Body of pancreas (tissue), 4 donors: Measurements from ENCODE around the gene PRR14. TPM values are rescaled to one million over a fixed set of nuclear protein-coding genes. Genes with fewer than 3 reads are reported as not detected.
"Not testable (repeated sequence)": the region's sequence is repeated elsewhere in the genome, so short reads cannot be mapped to it uniquely, and the experiment has no call there.

ENCODE experiments used
- ATAC-seq: fragments of 150-250 bp; one replicate; pipeline ENCODE4 v1.9.1; 2016
- DNase-seq, 4 donors: peaks; one replicate each; pipeline ENCODE4 v3.0.0-alpha.2; 2019
- H3K27ac ChIP-seq, 4 donors: fragments of 200-600 bp; sonication (generic); 1 replicate in 3 of 4; 2 replicates in 1 of 4; pipeline versions ENCODE4 v1.5.1 to v1.6.1; 2016 to 2019; ENCODE audit warnings: mild to moderate bottlenecking in 1 of 4, mixed read lengths in 1 of 4, moderate library complexity in 1 of 4
- H3K27me3 ChIP-seq, 2 donors: fragments of 200-600 bp; sonication (generic); one replicate each; pipeline ENCODE4 v1.6.0; 2016; ENCODE audit warnings: mild to moderate bottlenecking in 1 of 2
- H3K36me3 ChIP-seq, 2 donors: fragments of 200-600 bp; sonication (generic); replicated peaks in 1 of 2; 2 replicates each; pipeline ENCODE4 v1.5.1; 2016; ENCODE audit warnings: low read depth in 2 of 2; ENCODE audit not compliant: insufficient read depth in 1 of 2
- H3K4me1 ChIP-seq: fragments of 200-600 bp; sonication (generic); one replicate; pipeline ENCODE4 v1.6.0; 2016
- H3K4me3 ChIP-seq, 2 donors: fragments of 200-600 bp; sonication (generic); 1 replicate in 1 of 2; 2 replicates in 1 of 2; pipeline ENCODE4 v1.5.1; 2016 to 2019
- H3K9me3 ChIP-seq, 3 donors: fragments of 200-600 bp; sonication (generic); 1 replicate in 2 of 3; 2 replicates in 1 of 3; pipeline ENCODE4 v1.5.1; 2016
- POLR2A ChIP-seq, 3 donors: fragments of 450-650 bp; IDR thresholded peaks; one replicate each; pipeline ENCODE4 v1.6.1; 2016; ENCODE audit warnings: antibody characterized with exemption in 3 of 3, mild to moderate bottlenecking in 2 of 3
- WGBS, 2 donors: methylation state at CpG; one replicate each; pipeline ENCODE4 v1.1.5; 2017; 5-methylcytosine and 5-hydroxymethylcytosine counted together
- intact Hi-C: fragments of 100-400 bp; cut with DNase I; formaldehyde crosslinking; loops from one replicate; pipeline ENCODE4 v1.15.1; 2023
- small RNA-seq: library from RNA; depleted of rRNA; stranded (forward); fragments of <200 nt; gene quantifications from one replicate; pipeline ENCODE3, GENCODE V24; 2016
- total RNA-seq, 2 donors: library from RNA; depleted of rRNA; stranded (reverse); fragments of >200 nt; gene quantifications; one replicate each; pipeline ENCODE4 v1.1.0, GENCODE V29; 2016
- TF ChIP-seq, protein P1 (sequence below), 7 experiments: fragments of 450-650 bp in 4 of 7; fragments of 200-600 bp in 3 of 7; sonication (generic) in 3 of 7; IDR thresholded peaks; one replicate each; pipeline ENCODE4 v1.5.1; 2016 to 2019; ENCODE audit warnings: antibody characterized with exemption in 7 of 7

PRR14 gene
- total RNA-seq, 2 donors from 2014 or later: 20.5 to 65.6 TPM

DNA sequence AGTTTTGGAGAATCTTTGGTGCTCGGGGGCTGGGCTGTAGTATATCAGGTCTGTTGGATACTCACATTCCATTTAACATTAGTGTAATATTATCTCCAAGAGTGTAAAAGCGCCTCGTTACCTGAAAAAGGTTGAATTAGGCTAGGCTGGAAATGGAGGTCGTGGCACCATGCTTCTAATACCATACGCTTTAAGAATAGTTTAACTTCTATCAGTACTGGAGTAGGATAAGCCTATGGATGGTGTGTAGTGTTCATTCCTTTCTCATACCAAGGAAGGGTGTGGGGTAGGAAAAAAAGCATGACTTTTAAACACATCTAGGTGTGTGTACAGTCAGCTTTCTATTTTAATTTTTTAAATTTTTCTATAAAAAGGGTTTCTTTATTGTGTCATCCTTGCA, 50.2 kb downstream of the PRR14 start:
- DNase-seq (no peak), ATAC-seq (no peak)
- intact Hi-C loops: no loop called here
- Histone ChIP-seq H3K27ac (no peak overlapping the region), H3K27me3 (no peaks in the 10 kb centered on the region), H3K9me3 (no peaks in the 10 kb centered on the region), H3K36me3 (peaks cover 21 to 44% of the 10 kb centered on the region in 2 donors), H3K4me1 (peaks cover 27% of the 10 kb centered on the region), H3K4me3 (no peak overlapping the region)
- WGBS, 2 donors: 79 to 87% methylated on average over 5 of the region's 5 CpGs
- TF ChIP-seq, protein P1, sequence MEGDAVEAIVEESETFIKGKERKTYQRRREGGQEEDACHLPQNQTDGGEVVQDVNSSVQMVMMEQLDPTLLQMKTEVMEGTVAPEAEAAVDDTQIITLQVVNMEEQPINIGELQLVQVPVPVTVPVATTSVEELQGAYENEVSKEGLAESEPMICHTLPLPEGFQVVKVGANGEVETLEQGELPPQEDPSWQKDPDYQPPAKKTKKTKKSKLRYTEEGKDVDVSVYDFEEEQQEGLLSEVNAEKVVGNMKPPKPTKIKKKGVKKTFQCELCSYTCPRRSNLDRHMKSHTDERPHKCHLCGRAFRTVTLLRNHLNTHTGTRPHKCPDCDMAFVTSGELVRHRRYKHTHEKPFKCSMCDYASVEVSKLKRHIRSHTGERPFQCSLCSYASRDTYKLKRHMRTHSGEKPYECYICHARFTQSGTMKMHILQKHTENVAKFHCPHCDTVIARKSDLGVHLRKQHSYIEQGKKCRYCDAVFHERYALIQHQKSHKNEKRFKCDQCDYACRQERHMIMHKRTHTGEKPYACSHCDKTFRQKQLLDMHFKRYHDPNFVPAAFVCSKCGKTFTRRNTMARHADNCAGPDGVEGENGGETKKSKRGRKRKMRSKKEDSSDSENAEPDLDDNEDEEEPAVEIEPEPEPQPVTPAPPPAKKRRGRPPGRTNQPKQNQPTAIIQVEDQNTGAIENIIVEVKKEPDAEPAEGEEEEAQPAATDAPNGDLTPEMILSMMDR (IDR thresholded peaks at IDR 0.05): no peak
- TF ChIP-seq POLR2A (IDR thresholded peaks at IDR 0.05): no peak

DNA sequence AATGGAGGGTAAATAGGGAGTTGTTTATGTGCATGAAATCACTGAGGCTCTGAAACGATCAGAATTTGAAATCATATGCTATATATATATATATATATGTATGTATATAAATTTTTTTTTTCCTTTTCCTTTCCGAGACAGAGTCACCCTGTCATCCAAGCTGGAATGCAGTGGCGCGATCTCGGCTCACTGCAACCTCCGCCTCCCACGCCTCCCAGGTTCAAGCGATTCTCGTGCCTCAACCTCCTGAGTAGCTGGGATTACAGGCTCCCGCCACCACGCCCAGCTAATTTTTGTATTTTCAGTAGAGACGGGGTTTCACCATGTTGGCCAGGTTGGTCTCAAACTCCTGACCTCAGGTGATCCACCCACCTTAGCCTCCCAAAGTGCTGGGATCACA, 52.3 kb downstream of the PRR14 start:
- ATAC-seq, intact Hi-C loops, H3K27ac ChIP-seq, DNase-seq, H3K9me3 ChIP-seq, H3K4me3 ChIP-seq, H3K27me3 ChIP-seq: not testable (repeated sequence)
- Histone ChIP-seq H3K4me1 (peaks cover 19% of the 10 kb centered on the region), H3K36me3 (peaks cover 31 to 62% of the 10 kb centered on the region in 2 donors)
- WGBS, 2 donors: 89 to 93% methylated on average over 12 of the region's 12 CpGs

- DNase-seq (no peak), ATAC-seq (no peak)
- H3K4me3 ChIP-seq: no peak overlapping the region
- TF ChIP-seq, protein P1 (IDR thresholded peaks at IDR 0.05): no peak
- TF ChIP-seq POLR2A (IDR thresholded peaks at IDR 0.05): no peak
- H3K27me3 ChIP-seq: no peaks in the 10 kb centered on the region
- H3K36me3 ChIP-seq: peaks cover 31 to 69% of the 10 kb centered on the region in 2 donors
- H3K27ac ChIP-seq: no peak overlapping the region
- H3K4me1 ChIP-seq: peaks cover 19% of the 10 kb centered on the region
- intact Hi-C loops: no loop called here
- H3K9me3 ChIP-seq: no peaks in the 10 kb centered on the region
- 95 to 96% methylated on average over 10 of the region's 10 CpGs for WGBS, 2 donors
Measured at GRCh38 chr16:30703971-30704370, 53.2 kb downstream of the PRR14 start.

Small RNAs within 50 kb of the gene (small RNA-seq; reads per million reads assigned to genes)
- gene AC093249.1 (not detected), gene RNU6-1043P (not detected), gene RNU6-416P (not detected)

Other genes with a start within 250 kb of the PRR14 start
- 10 to 100 TPM; 16.6 to 18.8 TPM for gene ZNF771, start 243.4 kb upstream of the PRR14 start, total RNA-seq
- 10 to 100 TPM in 1 of 2 donors, 1 to 10 TPM in 1; 3.3 to 15.0 TPM for gene DCTPP1, start 220.9 kb upstream of the PRR14 start, total RNA-seq
- gene SEPHS2, start 205.1 kb upstream of the PRR14 start, total RNA-seq: 10 to 100 TPM; 28.0 to 29.6 TPM
- 1 to 10 TPM; 1.3 to 9.2 TPM for gene ITGAL, start 178.2 kb upstream of the PRR14 start, total RNA-seq
- 10 to 100 TPM; 17.8 to 24.1 TPM for gene ZNF768, start 124.4 kb upstream of the PRR14 start, total RNA-seq
- 10 to 100 TPM; 10.2 to 11.4 TPM for gene ZNF747, start 116.1 kb upstream of the PRR14 start, total RNA-seq
- 10 to 100 TPM in 1 of 2 donors, 1 to 10 TPM in 1; 8.3 to 23.7 TPM for gene ZNF764, start 92.6 kb upstream of the PRR14 start, total RNA-seq
- 10 to 100 TPM; 19.2 to 27.4 TPM for gene ZNF688, start 79.2 kb upstream of the PRR14 start, total RNA-seq
- gene ZNF785, start 65.3 kb upstream of the PRR14 start, total RNA-seq: 10 to 100 TPM; 10.9 to 16.1 TPM
- 1 to 10 TPM; 4.6 to 7.0 TPM for gene ZNF689, start 40.6 kb upstream of the PRR14 start, total RNA-seq
- 10 to 100 TPM; 20.8 to 76.8 TPM for gene FBRS, start 7.5 kb downstream of the PRR14 start, total RNA-seq
- gene SRCAP, start 48.2 kb downstream of the PRR14 start, total RNA-seq: 10 to 100 TPM; 27.5 to 30.0 TPM
- 10 to 100 TPM; 17.6 to 24.7 TPM for gene PHKG2, start 97.5 kb downstream of the PRR14 start, total RNA-seq
- 10 to 100 TPM in 1 of 2 donors, 1 to 10 TPM in 1; 1.6 to 28.0 TPM for gene CFAP119, start 111.1 kb downstream of the PRR14 start, total RNA-seq
- 10 to 100 TPM; 44.9 to 79.8 TPM for gene RNF40, start 111.4 kb downstream of the PRR14 start, total RNA-seq
- gene ZNF629, start 136.2 kb downstream of the PRR14 start, total RNA-seq: 1 to 10 TPM; 8.6 to 9.2 TPM
- gene BCL7C, start 243.1 kb downstream of the PRR14 start, total RNA-seq: 10 to 100 TPM; 19.8 to 24.1 TPM
- gene CTF1, start 245.7 kb downstream of the PRR14 start, total RNA-seq: 1 to 10 TPM; 1.0 to 2.0 TPM